Neural cell (in vitro differentiated cells): ENCODE data around the gene LYPD6.

Experiments
- EP300 ChIP-seq: fragments of 450-650 bp; conservative IDR thresholded peaks from 2 replicates; pipeline ENCODE4 v1.6.1; 2014; ENCODE audit warnings: antibody characterized with exemption, mild to moderate bottlenecking, moderate library complexity; ENCODE audit not compliant: poor library complexity, severe bottlenecking
- EZH2 ChIP-seq: fragments of 200-600, 300-800 bp; shearing (Covaris generic), sonication (generic); IDR thresholded peaks from 2 replicates; pipeline ENCODE4 v1.6.1; 2014; ENCODE audit warnings: antibody characterized with exemption, low read length, borderline replicate concordance, mild to moderate bottlenecking; ENCODE audit not compliant: insufficient read depth, poor library complexity, severe bottlenecking
- POLR2AphosphoS5 ChIP-seq: IDR thresholded peaks from 2 replicates; pipeline ENCODE4 v1.6.1; 2012
- RAD21 ChIP-seq: fragments of 450-650 bp; conservative IDR thresholded peaks from 2 replicates; pipeline ENCODE4 v1.6.1; 2014; ENCODE audit warnings: antibody characterized with exemption, mild to moderate bottlenecking, moderate library complexity
- SMC3 ChIP-seq: fragments of 450-650 bp; conservative IDR thresholded peaks from 2 replicates; pipeline ENCODE4 v1.6.1; 2014; ENCODE audit warnings: antibody characterized with exemption, mild to moderate bottlenecking, moderate library complexity; ENCODE audit not compliant: poor library complexity
- TAF1 ChIP-seq: IDR thresholded peaks from 2 replicates; pipeline ENCODE4 v1.6.1; 2012; ENCODE audit warnings: low read depth
- TF ChIP-seq, protein P1 (sequence below): fragments of 450-650 bp; IDR thresholded peaks from 2 replicates; pipeline ENCODE4 v1.5.1; 2014; ENCODE audit warnings: antibody characterized with exemption, mild to moderate bottlenecking, moderate library complexity; ENCODE audit not compliant: poor library complexity, severe bottlenecking
- TF ChIP-seq, protein P2 (sequence below): IDR thresholded peaks from 2 replicates; pipeline ENCODE4 v1.6.1; 2012; ENCODE audit warnings: borderline replicate concordance

DNA sequence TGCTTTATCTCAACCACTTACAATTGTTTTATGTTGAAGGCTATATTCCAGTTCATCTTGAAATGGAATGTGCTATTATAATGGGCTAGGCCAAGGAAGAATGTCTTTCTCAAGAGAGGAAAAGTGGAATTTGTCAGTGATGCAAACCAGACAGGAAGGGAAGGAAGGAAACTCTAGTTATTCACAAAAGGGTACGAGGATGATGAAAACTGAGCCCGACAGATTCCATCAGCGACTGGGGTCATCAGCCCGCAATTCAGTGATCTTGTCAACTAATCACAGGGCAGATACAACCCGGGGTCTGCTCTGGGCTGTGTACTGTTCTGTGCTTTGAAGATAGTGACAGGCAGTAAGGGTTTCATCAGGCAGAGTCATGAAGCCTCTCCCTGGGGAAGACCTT is 23.4 kb upstream of the LYPD6 start:
- TF ChIP-seq, protein P1, sequence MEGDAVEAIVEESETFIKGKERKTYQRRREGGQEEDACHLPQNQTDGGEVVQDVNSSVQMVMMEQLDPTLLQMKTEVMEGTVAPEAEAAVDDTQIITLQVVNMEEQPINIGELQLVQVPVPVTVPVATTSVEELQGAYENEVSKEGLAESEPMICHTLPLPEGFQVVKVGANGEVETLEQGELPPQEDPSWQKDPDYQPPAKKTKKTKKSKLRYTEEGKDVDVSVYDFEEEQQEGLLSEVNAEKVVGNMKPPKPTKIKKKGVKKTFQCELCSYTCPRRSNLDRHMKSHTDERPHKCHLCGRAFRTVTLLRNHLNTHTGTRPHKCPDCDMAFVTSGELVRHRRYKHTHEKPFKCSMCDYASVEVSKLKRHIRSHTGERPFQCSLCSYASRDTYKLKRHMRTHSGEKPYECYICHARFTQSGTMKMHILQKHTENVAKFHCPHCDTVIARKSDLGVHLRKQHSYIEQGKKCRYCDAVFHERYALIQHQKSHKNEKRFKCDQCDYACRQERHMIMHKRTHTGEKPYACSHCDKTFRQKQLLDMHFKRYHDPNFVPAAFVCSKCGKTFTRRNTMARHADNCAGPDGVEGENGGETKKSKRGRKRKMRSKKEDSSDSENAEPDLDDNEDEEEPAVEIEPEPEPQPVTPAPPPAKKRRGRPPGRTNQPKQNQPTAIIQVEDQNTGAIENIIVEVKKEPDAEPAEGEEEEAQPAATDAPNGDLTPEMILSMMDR = no peak
- TF ChIP-seq EP300 (no peak), POLR2AphosphoS5 (no peak), SMC3 (no peak), TAF1 (no peak), EZH2 (no peak), RAD21 (no peak)
- TF ChIP-seq, protein P2, sequence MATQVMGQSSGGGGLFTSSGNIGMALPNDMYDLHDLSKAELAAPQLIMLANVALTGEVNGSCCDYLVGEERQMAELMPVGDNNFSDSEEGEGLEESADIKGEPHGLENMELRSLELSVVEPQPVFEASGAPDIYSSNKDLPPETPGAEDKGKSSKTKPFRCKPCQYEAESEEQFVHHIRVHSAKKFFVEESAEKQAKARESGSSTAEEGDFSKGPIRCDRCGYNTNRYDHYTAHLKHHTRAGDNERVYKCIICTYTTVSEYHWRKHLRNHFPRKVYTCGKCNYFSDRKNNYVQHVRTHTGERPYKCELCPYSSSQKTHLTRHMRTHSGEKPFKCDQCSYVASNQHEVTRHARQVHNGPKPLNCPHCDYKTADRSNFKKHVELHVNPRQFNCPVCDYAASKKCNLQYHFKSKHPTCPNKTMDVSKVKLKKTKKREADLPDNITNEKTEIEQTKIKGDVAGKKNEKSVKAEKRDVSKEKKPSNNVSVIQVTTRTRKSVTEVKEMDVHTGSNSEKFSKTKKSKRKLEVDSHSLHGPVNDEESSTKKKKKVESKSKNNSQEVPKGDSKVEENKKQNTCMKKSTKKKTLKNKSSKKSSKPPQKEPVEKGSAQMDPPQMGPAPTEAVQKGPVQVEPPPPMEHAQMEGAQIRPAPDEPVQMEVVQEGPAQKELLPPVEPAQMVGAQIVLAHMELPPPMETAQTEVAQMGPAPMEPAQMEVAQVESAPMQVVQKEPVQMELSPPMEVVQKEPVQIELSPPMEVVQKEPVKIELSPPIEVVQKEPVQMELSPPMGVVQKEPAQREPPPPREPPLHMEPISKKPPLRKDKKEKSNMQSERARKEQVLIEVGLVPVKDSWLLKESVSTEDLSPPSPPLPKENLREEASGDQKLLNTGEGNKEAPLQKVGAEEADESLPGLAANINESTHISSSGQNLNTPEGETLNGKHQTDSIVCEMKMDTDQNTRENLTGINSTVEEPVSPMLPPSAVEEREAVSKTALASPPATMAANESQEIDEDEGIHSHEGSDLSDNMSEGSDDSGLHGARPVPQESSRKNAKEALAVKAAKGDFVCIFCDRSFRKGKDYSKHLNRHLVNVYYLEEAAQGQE = no peak
